Measurements from ENCODE around the gene MACROD1.
"Not testable (repeated sequence)": the region's sequence is repeated elsewhere in the genome, so short reads cannot be mapped to it uniquely, and the experiment has no call there.

The MACROD1 gene

DNA sequence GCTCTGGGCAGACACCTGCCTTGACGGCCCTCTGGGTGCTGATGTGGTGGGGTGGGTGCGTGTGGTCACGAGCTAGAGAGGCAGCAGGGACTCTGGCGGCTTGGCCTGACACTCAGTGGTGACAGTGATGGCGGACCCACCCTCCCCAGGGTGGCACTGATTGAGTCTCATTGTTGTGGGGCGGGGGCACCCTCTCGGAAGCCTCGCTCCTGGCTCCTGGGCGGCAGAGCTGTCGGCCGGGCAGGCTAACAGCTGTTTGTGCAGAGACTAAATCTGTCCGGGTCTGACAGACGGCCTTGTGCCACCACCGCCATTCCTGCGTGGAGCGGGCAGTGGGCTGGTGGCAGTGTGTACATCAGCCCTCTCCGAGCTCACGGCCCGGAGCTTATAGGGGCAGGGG, 114.6 kb downstream of the MACROD1 start:
- no peak for DNase-seq

DNA sequence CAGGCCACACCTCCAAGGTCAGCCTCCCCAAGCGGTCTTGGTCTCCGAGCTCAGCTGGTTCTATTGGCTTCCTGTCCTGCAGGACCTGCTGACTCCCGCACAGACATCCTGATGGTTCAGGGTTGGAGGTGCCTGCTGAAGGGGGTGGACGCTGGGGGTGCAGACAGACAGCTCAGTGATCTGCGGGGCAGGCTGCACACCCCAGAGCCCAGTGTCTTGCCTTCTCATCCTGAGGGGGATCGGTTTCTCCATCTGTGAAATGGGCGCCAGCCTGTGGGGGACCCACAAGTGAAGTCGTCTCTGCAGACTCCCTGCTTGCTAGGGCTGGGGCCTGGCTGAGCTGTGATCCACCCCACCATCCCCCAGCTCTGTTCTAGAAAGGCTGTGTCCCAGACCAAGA, 116.4 kb downstream of the MACROD1 start:
- no peak for DNase-seq

DNA sequence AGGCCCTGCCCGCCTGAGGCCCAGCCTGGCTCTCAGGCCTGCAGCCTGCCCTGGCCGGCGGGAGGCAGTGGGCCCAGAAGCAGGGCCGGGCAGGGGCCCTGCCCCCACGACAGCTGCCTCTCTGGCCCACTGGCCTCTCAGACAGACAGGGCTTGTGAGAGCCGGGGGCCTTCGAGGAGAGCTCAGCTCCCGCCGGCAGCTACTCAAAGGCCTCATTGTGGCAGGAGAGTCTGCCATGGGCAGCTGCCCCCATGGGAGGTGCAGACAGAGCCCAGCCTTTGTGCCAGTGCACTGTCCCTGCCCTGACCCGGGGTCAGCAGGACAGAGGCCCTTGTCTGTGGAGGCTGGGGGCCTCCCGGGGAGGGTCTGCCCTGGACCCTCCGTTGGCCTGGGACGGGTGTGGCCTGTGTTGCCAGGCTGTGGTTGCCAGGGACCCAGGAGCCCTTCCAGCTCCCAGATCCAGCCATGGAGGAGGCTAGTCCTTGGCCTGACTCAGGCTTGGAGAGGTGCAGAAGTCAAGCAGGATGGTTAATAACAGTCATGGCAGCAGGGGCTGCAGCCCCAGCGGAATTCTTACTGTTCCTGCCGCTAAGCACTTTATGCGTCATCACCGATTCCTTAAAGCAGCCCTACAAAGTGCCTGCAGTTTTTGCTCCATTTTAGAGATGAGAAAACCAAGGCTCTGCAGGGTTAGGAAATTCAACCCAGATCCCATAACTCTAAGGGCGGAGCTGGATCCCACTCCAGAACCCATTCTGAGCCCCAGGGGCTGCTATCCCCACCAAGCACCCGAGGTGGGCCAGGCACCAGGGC, 117.7 kb downstream of the MACROD1 start:
- peak; percentile 68 for DNase-seq

DNA sequence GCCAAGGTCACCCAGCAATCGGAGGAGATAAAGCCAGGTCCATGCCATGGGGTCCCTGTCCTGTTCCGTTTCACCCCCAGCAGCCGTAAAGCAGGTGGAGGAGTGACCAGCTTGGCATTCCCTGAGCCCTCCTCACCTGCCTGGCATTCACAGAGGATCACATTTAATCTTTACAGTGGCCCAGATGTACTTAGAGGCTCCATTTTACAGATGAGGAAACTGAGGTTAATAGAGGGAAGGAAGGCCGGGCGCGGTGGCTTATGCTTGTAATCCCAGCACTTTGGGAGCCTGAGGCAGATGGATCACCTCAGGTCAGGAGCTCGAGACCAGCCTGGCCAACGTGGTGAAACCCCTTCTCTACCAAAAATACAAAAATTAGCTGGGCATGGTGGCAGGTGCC, 118.5 kb downstream of the MACROD1 start:
- DNase-seq = not testable (repeated sequence)

DNA sequence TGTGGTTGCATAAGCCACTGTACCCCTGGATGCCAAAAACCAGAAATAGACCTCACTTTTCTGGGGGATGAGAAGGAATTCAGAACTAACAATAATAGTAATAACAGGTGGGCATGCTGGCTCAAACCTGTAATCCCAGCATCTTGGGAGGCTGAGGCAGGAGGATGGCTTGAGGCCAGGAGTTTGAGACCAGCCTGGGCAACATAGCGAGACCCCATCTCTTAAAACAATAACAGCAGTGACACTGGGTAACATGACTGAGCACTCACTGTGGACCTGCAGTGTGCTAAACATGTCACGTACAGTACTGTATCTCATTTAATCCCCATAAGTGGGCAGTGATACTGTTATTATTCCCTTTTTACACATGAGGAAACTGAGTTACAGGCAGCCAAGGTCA, 120.2 kb downstream of the MACROD1 start:
- DNase-seq = no peak

DNA sequence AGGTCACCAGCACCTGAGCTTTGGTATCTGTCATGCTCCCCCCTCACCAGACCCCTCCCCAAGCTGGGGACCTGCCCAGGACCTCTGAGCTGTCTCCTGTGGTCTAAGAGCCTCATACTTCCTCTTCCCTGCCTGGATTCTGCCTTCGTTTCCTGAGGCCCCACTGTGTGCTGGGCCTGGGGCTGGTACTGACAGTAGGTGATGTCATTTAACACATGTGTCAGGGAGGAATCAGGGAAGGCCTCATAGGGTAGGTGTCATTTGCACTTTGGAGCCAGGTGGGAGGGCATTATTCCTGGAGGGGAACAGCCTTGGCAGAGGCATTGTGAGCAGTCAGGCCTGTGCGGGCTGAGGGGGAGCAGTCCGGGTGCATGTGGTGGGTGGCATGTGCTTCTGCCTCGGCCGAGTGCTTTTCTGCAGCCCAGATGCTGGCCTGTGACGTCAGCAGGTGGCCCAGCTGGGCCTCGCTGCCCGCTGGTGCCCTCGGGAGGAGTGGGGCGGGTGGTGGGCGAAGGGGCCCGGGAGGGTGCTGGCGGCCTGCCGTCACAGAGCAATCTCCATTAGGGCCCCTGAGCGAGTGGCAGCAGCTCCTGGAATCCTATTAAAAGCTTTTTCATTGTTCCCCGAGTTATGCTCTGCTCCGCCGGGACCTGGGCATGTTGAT, 121.1 kb downstream of the MACROD1 start:
- no peak for DNase-seq

DNA sequence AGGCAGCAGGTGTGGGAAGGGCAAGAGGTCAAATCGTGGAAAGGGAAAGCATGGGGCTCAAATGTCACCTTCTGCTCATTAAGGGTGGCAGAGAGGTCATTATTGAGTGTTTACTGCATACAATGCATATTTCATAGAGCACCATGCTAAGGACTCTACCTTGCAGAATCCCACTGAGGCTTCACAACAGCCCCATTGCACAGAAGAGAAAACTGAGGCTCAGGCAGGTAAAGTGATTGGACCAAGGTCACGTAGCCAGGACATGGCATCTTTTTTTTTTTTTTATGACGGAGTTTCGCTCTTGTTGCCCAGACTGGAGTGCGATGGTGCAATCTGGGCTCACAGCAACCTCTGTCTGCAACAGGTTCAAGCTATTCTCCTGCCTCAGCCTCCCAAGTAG, 122.4 kb downstream of the MACROD1 start:
- no peak for DNase-seq

DNA sequence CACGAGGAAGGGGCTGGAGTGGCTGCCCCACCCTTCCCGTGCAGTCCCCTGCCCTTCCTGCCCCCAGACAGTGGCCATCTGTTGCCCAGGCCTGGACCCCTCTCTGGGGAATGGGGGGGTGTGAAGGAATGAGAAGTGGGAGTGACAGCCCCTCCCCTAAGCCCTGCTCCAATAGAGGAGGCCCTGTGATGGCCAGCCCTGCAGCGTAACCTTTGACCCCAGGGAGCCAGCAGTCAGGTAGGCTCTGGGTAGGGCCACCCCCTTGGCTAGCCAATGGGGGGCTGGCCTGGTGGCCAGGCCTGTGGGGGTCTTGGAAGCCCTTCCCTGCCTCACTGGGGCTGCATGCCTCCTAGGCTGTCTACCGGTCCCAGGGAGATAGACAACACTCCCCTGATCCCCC, 123.6 kb downstream of the MACROD1 start:
- no peak for DNase-seq

DNA sequence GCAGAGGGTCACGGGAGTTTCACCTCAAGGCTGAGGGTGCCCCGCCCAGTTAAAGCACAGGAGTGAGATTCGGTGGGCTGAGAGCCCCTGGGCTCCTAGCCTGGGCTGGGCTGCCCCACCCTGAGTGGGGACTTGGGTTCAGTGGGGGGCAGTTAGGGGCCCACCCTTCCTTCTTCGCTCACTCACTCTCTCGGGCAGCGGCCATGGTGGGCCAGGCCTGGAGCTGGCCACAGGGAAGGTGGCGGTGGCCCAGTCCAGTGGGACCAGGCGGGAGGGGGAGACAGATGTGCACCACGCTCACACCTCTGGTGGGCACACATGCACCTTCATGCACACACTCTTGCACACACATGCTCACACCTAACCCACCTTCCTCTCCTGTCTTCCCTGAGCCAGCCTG, 124.1 kb downstream of the MACROD1 start:
- DNase-seq = no peak

DNA sequence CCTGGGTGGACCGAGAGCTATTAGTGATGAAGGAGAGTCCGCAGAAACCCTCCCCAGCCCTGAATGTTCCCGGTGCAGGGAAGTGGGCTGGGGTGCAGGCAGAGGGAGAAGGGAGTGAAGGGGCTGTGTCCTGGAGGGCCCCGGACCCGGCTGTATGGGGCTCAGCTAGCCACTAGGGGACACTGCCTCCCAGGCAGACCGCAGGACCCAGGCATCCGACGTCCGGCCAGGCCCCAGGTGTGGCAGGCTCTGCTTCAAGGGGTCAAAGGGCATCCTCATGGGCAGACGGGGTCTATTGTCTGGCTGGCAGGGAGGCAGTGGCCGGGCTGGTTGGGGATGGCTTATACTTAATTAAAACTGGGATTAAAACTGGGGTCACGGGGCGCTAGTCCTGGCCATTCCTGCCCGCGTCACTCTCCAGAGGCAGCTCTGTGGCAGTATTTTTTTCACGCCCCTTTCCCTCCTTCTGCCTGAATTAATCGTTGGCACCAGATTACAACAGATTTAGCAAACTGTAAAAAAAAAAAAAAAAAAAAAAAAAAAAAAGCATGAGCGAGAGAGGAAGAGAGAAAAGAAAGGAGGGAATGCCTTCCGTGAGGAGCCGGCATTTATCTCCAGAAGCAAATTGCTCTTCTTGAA, 125.1 kb downstream of the MACROD1 start:
- no peak for DNase-seq

DNA sequence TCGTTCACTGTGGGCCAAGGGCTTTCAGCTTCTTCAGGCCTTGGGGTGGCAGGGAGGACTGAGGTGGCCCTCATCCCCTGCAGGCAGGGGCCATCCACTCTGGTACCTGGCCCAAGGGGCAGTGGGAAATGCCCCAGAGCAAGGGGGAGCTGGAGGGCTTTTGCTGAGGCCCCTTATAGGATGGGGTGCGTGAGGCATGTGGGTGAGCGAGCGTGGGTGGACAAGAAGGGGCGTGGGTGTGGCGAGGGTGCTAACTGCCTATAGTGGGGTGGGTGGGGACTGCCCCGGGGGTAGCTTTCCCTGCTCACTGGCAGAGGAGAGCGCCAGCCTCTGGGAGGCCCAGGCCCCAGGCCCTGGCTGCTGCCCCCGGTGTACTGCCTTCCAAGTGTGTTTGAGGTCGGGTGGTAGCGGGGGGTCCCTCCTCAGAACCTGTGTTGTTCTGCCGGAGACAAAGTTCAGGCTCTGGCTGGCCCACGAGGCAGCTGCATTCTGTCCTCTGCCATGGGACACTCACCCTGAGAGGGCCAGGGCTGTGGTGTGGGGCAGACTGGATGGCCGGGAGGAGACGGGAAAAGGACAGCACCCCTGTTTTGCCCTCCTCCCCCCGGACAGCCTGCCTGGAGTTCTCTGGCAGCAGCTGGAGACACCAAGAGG, 126.8 kb downstream of the MACROD1 start:
- no peak for DNase-seq

DNA sequence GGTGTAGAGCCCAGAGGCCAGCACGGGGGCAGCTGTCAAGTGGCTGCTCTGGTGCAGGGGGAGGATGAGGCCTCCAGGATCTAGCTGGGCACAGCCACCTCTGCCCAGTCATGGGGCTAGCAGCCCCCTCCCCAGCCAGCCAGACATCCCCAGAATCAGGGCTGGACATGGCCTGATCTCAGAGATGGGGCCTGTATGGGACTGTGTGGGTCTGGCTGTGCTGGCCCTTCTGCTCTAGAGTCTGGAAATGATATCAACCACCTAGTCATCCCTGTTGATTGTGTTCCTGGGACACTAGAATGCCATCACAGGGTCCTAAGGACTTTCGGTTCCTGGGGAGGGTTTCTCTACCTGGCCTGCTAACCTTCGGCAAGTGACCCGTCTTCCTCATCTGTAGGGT, 127.4 kb downstream of the MACROD1 start:
- DNase-seq = no peak

DNA sequence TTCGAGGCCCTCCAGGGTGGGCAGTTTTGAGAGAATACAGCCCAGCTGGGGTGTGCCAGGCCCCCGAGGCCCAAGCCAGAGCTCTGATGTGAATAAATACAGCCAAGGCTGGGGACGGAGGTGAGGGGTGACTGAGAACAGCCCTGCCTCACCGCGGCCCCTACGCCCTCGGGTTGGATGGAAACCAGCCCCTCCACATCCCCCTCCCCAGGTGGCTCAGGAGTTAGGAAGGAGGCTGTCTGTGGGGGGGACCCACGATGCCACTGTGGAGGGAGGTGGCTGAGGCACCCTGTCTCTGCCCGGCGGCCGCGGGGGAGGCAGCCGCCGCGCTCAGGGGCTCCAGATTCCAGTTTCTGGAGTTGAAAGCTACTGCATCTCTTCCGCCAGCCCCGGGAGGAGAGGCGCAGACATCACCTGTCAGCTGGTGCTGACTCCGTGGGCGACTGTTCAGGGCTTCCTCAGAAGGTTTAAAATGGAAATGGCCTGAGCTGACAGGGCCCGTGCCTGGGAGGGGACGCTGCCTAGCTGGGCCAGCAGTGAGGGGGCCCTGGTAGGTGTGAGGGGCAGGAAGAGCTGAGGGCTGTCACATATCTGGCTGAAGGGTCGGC, 128.8 kb downstream of the MACROD1 start:
- no peak for DNase-seq

DNA sequence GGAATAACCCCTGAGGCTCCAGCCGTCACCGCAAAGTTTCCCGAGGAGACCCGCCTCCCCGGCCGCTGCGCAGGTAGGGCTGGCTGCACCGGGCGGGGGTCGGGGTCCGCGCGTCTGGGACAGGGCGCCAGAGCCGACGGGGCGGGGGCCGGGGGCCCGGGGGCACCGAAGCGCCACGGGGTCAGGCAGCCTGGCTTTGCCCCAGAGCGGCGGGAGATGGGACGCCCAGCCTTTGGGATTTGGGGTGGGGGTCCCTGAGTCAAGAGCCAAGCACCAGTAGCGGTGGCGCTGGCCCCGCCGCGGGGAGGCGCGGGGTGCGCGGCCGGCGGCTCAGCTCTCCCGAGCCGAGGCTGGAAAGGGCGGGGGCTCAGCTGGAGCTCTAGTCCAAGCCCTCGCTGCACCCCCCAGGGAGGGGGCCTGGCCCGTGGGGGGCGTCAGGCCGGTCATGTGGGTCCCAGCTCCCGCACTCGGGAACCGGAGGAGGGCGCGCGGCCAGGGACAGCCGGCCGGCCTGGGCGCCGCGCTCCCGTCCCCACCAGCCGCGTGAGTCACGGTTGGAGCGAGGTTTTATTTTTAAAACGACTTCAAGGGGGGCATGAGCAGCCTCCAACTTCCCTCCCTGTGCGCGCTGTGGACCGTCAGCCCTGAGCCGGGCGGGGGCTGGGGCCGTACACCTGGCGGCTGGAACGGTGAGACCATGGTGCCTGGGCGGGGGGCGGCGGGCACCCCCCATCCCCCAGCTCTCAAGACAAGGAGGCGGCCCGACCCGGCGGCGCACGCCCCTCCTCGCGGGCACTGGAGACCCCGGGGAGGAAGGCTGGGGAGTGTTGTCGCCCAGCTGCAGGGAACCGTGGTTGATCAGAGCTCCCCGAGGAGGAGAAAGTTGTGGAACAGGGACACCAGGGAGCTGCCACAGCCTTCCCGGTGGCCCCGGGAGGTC, 129.6 kb downstream of the MACROD1 start:
- peak; percentile 72 for DNase-seq

DNA sequence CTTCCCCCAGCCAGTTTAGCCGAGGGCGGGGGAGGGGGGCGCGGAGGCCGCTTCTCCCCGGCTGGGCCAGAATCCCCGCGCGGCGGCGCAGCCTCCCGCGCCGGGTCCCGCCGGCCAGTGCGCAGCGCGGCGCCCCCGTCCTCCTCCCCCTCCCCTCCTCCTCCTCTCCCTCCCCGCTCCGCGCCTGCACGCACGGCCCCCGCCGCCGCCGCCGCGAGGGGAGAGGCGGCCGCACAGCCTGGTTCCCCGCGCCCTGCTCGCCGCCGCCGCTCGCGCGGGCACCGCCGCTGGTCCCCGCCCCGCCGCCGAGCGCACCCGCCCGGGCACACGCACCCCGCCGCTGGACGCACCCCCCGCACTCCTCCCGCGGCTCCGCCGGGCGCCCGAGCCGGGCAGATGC, 130.3 kb downstream of the MACROD1 start, which contains the start of gene FLRT1:
Gene FLRT1 (plus strand): TSS at position 356 of the 400 bp plus-strand sequence. CDS start 80,337 bp downstream, outside the sequence.
- no peak for DNase-seq

DNA sequence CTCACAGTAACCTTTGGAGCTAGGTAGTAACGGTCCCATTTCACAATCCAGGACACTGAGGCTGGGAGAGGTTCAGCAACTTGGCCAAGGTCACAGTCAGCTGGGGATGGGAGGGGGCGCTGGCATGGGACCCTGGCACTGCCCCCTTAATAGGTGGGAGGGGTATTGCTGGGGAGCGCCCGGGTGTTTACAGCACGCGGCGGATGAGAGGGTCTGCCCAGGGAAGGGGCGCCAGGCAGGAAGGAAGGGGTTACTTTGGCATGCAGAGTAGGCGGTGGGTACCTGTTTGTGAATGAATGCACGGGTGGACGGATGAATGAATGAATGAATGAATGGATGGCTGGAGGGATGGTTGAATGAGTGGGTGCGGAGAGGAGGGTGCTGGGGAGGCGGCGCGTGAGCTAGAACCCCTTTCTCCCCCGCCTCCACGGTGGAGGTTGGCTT, 130.8 kb downstream of the MACROD1 start:
- no peak for DNase-seq

DNA sequence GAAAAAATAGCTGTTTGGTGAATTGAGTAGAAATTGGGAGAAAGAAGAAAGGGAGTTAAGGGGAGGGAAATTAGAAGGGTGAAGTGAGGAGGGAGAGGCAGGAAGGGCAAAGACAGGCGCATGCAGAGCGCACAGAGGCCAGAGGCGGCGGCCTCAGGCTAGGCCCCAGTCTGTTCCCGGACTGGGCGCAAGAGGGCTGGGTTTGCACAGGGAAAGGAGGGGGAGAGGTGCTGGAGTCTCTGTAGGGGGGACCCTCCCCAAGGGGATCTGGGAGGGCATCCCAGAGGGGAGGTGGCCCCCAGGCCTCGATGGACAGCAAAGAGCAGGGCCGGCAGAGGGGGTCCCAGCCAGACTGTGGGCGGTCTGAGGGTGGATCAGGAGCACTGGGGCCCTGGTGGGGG, 131.5 kb downstream of the MACROD1 start:
- no peak for DNase-seq

DNA sequence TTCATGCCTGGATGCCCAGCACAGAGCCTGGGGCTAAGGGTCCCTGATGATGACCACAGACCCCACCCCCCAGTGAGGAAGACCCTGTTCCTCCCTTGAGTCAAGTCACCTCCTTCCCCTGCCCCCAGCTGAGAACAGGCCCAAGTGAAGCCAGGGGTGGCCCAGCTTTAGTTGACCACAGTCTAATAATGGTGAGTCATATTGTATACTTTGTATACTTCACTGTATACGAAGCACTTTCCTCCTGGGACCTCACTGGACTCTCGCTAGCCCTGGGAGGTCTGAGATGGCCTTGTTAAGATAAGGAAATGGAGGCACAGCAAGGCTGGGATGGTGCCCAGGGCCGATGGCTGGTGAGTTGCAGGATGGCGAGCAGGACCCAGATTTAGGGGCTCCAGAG, 133.9 kb downstream of the MACROD1 start:
- DNase-seq = no peak

DNA sequence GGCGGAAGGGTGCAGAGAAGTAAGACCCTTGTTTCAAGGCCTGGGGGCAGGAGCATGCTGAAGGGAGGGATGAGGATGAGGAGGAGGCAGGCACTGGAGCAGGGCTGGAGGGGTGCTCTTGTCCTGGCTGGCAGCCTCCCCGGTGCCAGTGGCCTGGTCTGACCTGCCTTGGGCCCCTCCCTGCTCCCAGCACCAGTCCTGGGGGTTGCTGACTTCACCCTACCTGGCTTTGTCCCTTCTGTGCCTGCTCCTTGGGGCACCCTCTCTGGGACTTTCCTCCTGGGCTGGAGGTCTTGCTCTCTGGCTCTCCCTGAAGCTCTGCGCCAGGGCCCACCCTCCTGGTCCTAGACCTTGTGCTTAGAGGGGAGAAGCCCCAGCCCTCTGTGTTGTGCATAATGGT, 134.9 kb downstream of the MACROD1 start:
- no peak for DNase-seq

DNA sequence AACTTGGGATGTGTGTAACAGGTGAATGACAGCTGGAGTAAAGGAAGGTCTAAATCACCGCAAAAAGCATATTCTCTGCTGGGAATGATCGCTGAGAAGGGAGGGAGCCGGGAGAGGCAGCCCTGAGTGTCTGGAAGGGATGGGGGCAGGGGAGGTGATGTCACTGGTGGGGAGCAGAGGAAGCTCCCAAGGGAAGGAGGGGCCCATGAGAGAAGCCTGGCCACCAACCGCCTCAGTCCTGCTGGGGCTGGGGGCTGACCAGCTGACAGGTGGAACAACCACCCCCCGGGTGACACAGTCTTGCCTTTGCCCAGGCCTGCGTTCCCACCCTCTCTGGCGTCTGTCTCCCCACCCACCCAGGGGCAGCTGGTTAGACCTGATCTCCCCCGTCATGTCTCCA, 136.1 kb downstream of the MACROD1 start:
- DNase-seq = no peak

DNA sequence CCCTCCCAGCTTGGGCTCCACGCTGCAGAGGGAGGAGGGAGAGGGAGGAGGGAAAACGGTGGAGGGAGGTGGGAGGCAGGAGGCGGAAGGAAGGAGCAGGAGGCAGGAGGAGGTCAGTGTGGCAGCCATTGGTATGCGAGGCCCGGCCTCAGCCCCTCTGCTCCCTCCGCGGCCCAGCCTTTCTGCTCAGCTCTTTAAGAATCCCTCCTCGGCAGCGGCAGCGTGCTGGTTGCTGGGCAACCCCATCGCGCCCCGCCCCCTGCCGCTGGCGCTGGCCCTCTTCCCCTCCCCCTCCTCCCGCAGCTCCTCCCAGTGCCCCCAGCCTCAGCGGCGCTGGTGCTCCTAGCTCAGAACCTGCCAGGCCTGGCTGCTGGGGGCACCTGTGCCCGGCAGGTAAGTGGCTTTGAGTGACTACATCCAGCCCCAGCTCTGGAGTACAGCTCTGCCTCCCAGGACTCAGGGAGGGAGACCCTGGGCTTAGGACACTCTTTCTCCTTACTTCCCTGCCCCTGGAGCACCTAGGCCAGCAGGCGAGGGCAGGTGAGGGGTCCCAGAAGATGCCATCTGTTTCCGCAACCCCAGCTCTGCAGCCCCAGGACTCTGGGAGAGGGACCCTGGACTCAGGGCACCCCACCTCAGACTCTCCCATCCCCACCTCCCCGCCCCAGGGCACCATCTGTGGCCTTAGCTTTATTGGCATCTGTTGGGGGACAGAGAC, 137.4 kb downstream of the MACROD1 start:
- DNase-seq = no peak
